GM21447 (cell line): ENCODE data around the gene MYO5B.

ENCODE experiments used
- ATAC-seq: cut with Tn5 transposase; IDR thresholded peaks from one replicate; pipeline ENCODE4 v1.9.1; 2021; ENCODE audit not compliant: unreplicated experiment

Gene MYO5B

DNA sequence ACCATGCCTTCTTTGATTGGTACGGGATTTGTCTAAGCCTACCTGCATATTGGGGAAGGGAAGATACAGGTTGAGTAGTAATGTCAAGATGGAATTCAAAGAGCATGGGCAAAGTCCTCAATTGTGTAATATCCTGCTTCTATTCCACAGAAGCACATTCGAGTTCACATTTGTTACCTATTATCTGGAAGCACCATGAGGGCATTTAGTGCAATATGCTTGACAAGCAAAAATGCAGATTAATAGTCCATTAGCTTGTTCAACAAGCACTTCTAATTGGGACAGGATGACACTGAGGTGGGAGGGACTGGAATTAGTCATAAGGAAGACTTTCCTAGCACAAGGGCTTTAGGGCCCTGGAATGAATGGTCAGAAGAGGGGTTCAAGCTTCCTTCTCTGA is 40.5 kb downstream of the MYO5B start:
- ATAC-seq = no peak

- no peak for ATAC-seq
Observed at GRCh38 chr18:50152900-50153299, 42.0 kb downstream of the MYO5B start.

GRCh38 chr18:50151926-50152325 is 43.0 kb downstream of the MYO5B start:
- no peak for ATAC-seq

DNA sequence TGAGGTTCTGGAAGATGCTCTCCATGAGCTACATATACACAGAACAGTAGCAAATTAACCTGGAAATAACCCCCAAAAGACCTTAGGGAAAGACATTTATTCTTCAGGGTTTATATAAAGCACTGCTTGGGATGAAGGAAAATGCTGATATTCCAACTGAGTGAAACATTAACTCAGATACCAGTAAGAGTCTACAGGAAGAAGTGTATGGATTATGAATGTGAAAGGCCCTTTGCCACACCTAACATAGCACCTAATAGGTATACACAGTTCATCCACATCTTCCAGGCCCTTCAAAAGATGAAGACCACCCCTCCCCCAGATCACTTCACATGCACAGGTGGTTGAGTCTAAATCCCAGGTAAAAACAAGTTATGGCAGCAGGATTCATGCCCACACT is 50.4 kb downstream of the MYO5B start:
- ATAC-seq = no peak

DNA sequence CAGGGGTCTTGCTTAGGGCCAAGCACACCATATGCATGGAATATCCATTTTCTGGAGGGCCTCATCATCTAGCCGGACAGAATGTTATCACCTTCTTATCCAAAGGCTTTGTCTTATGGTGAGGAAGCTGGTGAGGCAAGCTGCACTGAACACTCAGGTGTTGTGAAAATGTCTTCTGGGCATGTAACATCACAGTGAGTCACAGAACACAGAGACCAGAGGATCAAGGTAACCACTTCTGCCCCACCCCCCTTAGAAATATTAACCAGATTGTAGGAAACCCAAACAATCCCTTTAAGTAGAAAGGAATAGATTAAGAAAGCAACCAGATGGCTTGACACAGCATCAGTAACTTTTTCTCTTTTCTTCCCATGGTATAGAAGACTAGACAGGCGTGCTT is 51.1 kb downstream of the MYO5B start:
- ATAC-seq = no peak

DNA sequence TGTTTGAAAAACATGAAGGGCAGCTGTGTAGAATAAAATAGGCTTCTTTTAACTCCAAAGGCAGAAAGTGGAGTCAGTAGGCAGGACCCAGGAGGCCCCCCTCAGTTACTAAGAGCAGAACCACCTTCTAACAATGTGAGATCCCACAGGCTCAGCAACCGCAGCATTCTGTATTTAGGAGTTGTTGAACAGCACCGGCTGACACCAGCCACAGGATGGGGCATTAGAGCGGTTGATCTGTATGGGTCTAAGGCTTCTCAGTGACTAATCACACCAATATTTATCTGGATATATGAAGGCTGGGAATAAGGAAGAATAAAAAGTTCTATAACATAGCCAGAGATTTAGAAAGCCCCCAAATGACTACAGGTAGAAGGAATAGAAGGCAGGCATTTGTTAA is 51.7 kb downstream of the MYO5B start:
- no peak for ATAC-seq

DNA sequence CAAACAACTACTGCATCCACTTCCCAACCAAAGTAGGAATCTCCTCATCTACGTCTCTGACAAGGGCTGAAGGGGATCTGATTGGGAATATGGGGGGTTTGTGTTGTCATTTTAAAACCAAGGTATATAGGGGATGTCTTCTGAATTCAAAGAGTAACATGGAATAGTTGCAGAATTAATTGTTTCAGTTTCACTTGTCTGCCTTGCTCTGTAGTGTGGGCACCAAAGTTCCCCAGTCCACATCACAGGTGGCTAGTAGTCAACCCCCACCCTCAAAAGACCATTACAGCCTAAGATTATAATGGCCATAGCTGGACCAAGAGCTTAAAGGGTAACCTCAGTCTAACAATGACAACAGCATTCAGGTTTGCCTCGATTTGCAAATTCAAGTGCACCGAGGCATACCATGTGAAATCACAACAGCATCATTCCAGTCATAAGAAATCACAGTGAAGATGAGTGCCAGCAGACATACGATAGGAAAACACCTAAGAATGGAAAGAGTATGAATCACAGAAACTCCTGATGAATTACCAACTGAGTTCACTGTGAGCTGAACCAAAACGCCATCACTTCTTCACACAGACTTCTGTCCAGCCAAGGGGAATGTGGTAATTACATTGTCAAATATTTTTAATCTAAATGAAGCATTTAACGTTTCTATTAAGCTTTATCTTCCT is 52.4 kb downstream of the MYO5B start:
- ATAC-seq = no peak

- ATAC-seq = no peak
Observed at GRCh38 chr18:50138181-50139064, 56.5 kb downstream of the MYO5B start.

DNA sequence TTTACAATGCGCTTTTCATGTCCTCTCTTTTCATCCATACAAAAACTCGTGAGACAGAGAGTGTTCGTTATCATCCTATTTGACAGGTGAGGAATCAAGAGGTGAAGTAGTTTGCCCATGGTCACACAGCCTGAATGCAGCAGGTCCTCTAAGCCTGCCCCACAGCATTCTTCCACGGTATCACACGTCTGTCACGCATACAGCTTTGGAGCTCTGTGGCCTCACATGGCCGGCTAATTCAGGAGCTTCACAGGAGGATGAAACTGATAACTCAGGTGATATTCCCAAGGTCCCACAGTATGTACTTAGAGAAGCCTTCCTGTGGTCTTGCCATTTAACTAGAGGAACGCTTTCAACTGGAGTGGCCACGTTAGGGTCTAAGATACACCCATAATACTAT is 59.0 kb downstream of the MYO5B start:
- ATAC-seq = no peak

DNA sequence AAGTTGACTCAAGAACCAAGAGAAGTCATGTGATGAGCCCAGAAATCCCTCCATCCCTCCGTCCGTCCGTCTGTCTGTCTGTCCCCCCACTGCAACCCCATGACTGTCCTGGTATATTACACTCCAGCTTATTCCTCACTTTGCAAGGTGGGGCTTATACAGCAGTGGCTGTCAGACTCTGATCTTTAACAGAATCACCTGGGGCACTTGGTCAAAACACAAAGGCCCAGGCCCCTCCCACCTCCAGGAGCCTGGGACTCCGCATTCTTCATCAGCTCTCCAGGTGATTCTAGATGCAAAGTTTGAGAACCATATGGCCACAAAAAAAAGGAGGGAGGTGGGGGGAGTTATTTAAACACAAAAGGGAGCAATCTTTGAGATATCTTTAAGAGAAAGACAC is 61.4 kb downstream of the MYO5B start:
- no peak for ATAC-seq

DNA sequence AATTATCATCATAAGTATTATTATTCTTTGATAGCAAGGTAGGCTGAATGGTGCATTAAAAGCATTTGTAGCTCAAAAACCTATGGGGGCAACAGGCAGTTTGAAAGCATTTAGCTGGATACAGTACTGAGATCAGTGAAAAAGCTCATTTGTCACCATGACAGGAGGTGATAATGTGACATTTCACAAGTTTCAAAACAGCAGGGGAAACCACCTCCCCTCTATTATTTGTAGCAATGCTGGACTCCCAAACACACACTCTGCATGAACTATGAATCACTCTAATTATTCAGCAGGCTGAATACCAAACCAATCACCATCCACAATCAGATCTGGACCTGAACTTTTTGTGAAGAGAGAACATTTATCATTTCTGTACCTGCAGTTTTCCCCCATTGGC is 63.4 kb downstream of the MYO5B start:
- no peak for ATAC-seq

GRCh38 chr18:50128506-50129271 is 66.3 kb downstream of the MYO5B start:
- no peak for ATAC-seq

DNA sequence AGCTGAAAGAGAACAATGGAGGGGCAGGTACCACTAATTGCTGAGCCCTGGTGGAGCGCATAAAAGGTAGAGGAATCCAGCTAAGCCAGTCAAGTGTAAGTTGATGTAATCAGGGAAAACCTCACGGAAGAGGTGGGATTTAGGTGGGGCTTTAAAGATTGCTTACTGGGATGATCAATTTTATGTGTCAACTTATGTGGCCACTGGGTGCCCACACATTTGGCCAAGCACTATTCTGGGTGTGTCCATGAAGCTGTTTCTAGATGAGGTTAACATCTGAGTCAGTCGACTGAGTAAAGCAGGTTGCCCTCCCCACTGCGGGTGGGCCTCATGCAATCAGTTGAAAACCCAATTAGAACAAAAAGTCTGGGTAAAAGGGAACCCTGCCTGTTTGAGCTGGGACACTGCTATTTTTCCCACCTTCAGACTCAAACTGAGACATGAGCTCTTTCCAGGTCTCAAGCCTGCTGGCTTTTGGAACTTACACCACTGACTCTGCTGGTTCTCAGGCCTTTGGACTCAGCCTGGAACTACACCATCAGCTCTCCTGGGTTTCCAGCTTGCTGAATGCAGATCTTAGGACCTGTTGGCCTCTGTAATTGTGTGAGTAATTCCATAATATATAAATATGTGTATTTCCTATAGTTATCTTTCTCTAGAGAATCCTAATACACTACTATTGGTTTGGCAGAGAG is 67.3 kb downstream of the MYO5B start:
- no peak for ATAC-seq

DNA sequence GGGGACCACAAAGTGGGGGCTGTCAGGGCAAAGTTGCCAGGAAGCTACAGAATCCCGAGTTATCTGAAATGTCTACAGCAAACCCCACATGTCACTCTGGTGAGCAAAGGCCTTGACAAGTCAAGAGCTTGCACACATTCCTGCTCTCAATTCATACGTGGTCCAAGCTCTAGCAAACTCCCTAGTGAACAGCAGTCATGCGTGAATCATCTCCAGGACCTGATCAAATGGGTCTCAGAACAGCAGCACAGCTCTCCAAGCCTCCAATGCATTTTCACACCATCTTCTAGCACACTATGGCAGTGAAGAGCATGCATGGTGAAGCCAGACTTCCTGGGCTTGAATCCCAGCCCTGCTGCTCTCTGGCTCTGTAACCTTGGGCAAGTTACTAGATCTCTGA is 68.5 kb downstream of the MYO5B start:
- ATAC-seq = no peak

- no peak for ATAC-seq
Observed at GRCh38 chr18:50125456-50125855, 69.5 kb downstream of the MYO5B start.

GRCh38 chr18:50119296-50119695 is 75.7 kb downstream of the MYO5B start:
- no peak for ATAC-seq

- no peak for ATAC-seq
Observed at GRCh38 chr18:50117863-50118262, 77.1 kb downstream of the MYO5B start.

DNA sequence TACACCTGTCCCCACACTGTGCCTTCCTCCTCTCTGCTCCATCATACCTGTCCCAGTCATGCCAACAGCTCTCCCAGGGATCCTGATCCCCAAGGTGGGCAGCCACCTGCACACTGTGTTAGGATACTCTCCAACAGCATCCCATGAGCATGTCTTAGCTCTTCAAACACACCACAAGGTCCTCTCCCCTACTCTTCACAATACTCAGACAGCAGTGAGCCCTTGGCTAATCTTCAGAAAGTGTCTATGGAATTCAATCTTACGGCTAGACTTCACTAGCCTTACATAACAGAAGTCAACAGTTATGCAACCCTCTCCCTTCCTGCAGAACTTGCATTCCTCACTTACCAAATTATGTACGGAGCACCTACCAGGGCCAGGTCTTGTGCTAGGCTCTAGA is 79.9 kb downstream of the MYO5B start:
- ATAC-seq = no peak

DNA sequence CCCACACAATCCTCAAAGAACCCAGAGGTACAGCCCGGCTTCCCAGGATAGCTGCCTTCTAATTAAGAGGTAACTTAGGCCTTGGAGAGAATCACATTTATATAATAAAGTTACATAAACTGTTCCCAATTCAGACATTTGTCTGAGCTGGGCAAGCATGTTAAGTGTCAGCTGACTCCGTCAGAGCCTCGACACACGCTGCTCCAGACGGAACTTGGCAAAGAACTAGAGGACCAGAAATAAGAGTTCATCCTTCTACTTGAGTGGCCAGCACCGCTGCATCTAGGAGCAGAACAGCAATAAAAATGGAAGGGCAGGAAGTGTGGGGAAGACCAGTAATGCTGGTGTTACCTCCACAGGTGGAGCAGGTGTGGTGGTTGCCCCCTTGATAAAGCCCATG is 80.5 kb downstream of the MYO5B start:
- ATAC-seq = no peak

- ATAC-seq = no peak
Observed at GRCh38 chr18:50113726-50114125, 81.2 kb downstream of the MYO5B start.

DNA sequence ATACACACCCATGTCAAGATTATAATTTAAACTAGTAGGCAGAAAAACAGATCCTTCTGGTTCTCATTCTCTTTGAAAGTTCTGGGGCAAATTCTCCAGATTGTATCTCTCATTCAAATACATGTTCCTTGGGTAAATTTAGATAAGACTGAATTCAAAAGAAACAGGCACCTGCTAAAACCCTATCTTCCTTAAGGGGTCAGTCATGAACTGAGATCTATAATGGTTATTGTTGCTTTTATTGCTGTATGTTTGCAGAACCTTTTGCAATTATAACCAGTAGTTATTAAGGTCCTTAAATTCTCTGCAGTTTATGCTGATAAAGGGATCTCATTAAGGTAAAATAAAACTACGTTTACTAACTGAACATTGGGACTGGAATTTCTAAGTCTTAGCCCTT is 83.5 kb downstream of the MYO5B start:
- ATAC-seq = no peak
